SU-DHL-6 (cell line): Measurements from ENCODE around the gene NKD1.
"Not testable (repeated sequence)": the region's sequence is repeated elsewhere in the genome, so short reads cannot be mapped to it uniquely, and the experiment has no call there.

Experiments used
- CTCF ChIP-seq: fragments of 200-600 bp; sonication (generic); IDR thresholded peaks from one replicate; pipeline ENCODE4 v1.5.1; 2017; ENCODE audit warnings: antibody characterized with exemption, mild to moderate bottlenecking, low read length, moderate library complexity; ENCODE audit not compliant: insufficient read depth, poor library complexity, severe bottlenecking
- EZH2phosphoT487 ChIP-seq: fragments of 200-600 bp; sonication (generic), shearing (Covaris generic); conservative IDR thresholded peaks from 2 replicates; pipeline ENCODE4 v1.6.1; 2018; ENCODE audit warnings: mild to moderate bottlenecking, antibody characterized with exemption, low read length, moderate library complexity, mixed read lengths

DNA sequence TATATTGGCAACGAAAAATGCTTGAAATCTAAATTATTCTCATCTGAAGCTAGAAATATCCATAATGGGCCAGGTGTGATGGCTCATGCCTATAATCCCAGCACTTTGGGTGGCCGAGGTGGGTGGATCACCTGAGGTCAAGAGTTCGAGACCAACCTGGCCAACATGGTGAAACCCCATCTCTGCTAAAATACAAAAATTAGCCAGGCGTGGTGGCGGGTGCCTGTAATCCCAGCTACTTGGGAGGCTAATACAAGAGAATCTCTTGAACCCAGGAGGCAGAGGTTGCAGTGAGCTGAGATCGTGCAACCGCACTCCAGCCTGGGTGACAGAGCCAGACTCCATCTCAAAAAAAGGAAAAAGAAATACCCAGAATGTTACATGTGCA, 11.9 kb upstream of the NKD1 start:
- not testable (repeated sequence) for TF ChIP-seq CTCF, EZH2phosphoT487
